Effector memory CD4-positive, alpha-beta T cell (primary cell): ENCODE data around the gene CENATAC.
A peak's percentile ranks its signal among the peaks of the same experiment; 100 is the strongest.

Experiments
- DNase-seq, 3 donors: peaks; one replicate each; pipeline ENCODE4 v3.0.0-alpha.2; 2020
- H3K27ac ChIP-seq: 2 replicates; pipeline ENCODE4 v1.7.0; 2013; ENCODE audit warnings: mild to moderate bottlenecking, low read length, moderate library complexity; ENCODE audit not compliant: insufficient read depth, poor library complexity, severe bottlenecking
- H3K27me3 ChIP-seq: replicated peaks from 2 replicates; pipeline ENCODE4 v1.7.0; 2013; ENCODE audit warnings: mild to moderate bottlenecking, low read length; ENCODE audit not compliant: insufficient read depth, control insufficient read depth, poor library complexity, severe bottlenecking
- H3K36me3 ChIP-seq: 2 replicates; pipeline ENCODE4 v1.7.0; 2013; ENCODE audit warnings: mild to moderate bottlenecking, low read length, moderate library complexity; ENCODE audit not compliant: control insufficient read depth, insufficient read depth
- H3K4me1 ChIP-seq: 2 replicates; pipeline ENCODE4 v1.7.0; 2013; ENCODE audit warnings: low read length, mild to moderate bottlenecking; ENCODE audit not compliant: control insufficient read depth, insufficient read depth, poor library complexity, severe bottlenecking
- H3K4me3 ChIP-seq: 2 replicates; pipeline ENCODE4 v1.7.0; 2013; ENCODE audit warnings: low read length, low read depth, mild to moderate bottlenecking; ENCODE audit not compliant: insufficient read depth, poor library complexity, severe bottlenecking
- H3K9me3 ChIP-seq: 2 replicates; pipeline ENCODE4 v1.7.0; 2013; ENCODE audit warnings: mild to moderate bottlenecking, low read length, moderate library complexity; ENCODE audit not compliant: control insufficient read depth

CENATAC gene

DNA sequence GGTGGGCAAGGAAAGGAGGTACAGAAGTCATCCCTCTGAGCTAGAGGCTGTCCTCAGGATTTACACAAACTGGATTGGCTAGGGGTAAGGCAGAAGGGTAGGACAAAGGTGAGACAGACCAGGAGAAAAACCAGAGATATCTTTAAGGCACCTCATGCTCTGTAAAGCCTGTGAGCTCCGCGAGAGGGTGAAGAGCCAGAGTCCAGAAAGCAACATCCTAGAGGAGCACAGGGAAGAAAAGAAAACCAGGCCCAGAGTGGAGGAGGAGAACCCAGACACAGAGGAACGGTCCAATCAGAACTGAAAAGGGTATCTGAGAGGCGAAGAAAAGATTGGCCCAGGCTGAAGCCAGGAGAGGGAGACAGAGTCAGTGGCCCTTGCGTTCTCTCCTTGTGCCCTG, 27.6 kb downstream of the CENATAC start:
- H3K4me3 ChIP-seq, result no peak overlapping the region
- peaks cover 23% of the 10 kb centered on the region for H3K4me1 ChIP-seq
- no peak overlapping the region for H3K27ac ChIP-seq
- no peaks in the 10 kb centered on the region for H3K27me3 ChIP-seq
- H3K36me3 ChIP-seq, result peaks cover 49% of the 10 kb centered on the region
- H3K9me3 ChIP-seq, result no peaks in the 10 kb centered on the region
- no peak for DNase-seq

DNA sequence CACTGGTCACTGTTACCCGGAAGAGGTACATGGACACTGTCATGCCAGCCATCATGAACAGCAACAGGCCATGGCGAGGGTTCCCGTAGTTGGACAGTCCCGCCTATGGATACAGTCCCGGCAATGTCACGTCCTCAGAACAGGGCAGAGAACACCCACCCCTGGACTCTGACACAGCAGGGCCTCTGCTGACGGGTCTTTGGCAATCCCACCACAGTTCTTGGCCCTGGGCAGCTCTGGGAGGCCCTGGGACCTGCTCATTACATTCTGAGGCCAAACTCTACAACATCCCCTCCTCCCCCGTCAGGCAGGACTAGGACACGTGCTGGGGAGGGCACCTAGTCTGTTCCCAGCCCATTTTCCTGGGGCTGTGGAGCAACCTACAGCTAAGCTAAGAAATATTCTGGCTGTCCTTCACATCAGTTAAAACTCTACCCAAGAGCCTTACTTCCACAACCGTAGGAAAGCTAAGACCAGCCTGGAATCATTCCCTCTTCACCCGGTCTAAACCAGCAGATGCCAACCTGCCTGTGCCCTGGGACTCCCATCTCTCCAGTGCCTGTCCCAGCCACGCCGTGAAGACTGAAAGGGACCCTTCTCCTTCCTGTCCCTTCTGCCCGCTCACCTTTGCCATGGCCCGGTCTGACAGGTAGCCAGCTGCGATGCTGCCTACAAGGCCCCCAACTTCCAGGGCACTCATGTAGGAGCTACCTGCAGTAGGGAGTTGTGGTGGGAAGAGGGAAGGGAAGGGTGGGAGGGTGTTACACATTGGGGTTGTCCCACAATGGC, 28.2 kb downstream of the CENATAC start:
- peaks cover 48% of the 10 kb centered on the region for H3K36me3 ChIP-seq

DNA sequence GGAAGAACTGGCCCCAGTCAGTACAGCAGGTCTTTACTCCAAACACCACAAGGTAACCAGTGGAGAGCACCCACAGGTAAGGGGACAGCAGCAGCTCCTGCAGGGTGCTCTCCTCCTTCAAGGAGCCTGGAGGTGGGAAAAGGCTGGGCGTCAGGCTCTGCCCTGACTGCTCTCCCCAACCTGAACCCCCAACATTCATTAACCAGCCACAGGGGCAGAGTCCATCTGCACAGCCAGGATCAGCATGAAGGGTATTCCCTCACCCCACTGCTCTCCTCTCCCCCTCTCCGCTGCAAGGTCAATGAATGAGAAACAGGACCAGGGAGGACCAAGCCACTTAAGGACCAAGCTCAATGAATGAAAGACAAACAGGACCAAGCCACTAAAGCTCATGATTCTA, 29.0 kb downstream of the CENATAC start:
- Histone ChIP-seq H3K4me3 (no peak overlapping the region), H3K27me3 (no peaks in the 10 kb centered on the region), H3K27ac (no peak overlapping the region), H3K36me3 (peaks cover 40% of the 10 kb centered on the region), H3K4me1 (peaks cover 18% of the 10 kb centered on the region), H3K9me3 (no peaks in the 10 kb centered on the region)
- DNase-seq, result no peak

More for the DNA sequence above, 28.2 kb downstream of the CENATAC start:
- no peak for DNase-seq
- Histone ChIP-seq H3K27ac (no peak overlapping the region), H3K9me3 (no peaks in the 10 kb centered on the region), H3K4me1 (peaks cover 22% of the 10 kb centered on the region), H3K4me3 (no peak overlapping the region), H3K27me3 (no peaks in the 10 kb centered on the region)

DNA sequence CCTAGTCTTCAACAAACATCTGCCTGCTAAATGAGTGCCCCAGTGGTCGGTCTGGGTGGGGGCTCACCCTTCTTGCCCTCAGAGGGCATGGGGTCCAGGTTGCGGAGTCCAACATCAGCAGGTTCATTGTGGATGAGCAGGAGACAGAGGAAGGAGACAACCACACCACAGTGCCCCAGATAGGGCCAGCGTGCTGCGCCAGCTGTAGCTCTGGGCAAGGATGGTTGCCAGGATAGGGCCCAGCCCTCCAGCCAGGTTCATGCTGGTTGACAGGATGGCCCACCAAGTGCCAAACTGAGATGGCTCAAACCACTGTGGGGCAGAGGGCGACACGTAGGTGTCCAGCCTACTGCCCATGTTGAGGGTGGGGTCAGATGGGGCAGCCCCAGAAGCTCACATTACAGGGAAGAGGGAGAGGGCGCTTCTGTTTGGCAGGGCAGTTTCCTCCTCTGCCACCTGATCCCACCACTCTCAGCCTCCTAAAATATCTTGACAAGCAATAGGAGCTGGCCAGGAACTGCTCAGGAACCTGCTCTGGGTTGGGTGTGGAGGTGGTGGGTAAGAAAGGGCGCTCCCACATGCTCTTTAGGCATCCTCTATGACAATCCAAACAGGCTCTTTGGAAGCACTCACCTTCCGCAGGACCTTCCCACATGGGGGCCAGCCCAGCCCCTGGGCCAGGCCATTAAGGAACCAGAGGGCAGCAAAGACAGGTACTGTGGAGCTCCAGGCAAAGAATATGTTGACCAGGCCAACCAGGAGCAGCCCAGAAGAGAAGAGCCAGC, 29.8 kb downstream of the CENATAC start:
- Histone ChIP-seq H3K9me3 (no peaks in the 10 kb centered on the region), H3K4me1 (peaks cover 18% of the 10 kb centered on the region), H3K27ac (no peak overlapping the region), H3K4me3 (no peak overlapping the region), H3K27me3 (no peaks in the 10 kb centered on the region), H3K36me3 (peaks cover 32% of the 10 kb centered on the region)
- DNase-seq, result no peak

DNA sequence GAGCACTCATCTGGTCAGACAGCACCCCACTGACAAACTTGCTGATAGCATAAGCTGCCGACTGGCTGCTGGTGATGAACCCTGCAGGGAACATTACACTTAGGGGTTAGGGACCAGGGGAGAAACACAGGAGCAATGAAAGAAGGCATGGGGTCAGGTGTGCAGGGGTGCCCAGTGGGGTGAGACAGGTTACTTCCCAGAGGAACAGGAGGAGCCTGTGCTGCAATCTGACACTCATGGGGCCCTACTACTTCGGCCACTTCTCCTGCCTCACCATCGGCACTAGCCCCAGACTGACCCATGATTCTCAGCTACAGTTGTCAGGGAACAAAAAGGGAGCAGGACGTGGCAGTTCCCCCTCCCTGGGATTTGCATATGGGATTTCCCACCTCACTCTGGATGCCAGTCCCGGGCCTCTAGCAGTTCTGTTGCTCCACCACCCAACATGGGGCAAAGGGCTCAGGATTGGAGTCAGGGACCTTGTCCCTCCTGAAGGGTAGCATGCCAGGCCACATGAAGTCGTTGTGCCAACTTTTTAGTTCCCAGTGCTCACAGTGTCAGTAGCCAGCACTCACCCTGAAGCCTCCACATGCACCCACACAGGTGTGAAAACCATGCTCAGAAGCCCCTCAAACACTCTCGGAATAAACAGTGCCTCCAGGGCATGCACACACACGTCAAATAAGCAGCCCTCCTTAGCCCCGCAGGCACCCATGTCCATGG, 30.6 kb downstream of the CENATAC start:
- H3K36me3 ChIP-seq, result peaks cover 28% of the 10 kb centered on the region
- H3K27me3 ChIP-seq, result no peaks in the 10 kb centered on the region
- H3K4me3 ChIP-seq, result no peak overlapping the region
- no peak overlapping the region for H3K27ac ChIP-seq
- H3K4me1 ChIP-seq, result peaks cover 18% of the 10 kb centered on the region
- DNase-seq, result no peak
- H3K9me3 ChIP-seq, result no peaks in the 10 kb centered on the region

DNA sequence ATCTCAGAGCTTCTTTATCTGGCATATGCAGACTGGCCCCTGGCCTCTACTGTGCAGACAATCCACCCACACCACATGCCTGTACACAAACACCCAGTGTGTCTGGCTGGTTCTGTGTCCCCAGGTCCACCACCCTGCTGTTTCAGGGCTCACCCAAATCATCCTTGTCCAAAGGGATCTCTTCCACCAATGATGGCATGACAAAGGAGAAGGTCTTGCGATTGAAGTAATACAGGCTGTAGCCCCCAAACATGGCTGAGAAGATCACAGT, 31.1 kb downstream of the CENATAC start:
- Histone ChIP-seq H3K4me3 (no peak overlapping the region), H3K36me3 (peaks cover 24% of the 10 kb centered on the region), H3K27ac (no peak overlapping the region), H3K9me3 (no peaks in the 10 kb centered on the region), H3K4me1 (peaks cover 18% of the 10 kb centered on the region), H3K27me3 (no peaks in the 10 kb centered on the region)
- DNase-seq, result no peak

DNA sequence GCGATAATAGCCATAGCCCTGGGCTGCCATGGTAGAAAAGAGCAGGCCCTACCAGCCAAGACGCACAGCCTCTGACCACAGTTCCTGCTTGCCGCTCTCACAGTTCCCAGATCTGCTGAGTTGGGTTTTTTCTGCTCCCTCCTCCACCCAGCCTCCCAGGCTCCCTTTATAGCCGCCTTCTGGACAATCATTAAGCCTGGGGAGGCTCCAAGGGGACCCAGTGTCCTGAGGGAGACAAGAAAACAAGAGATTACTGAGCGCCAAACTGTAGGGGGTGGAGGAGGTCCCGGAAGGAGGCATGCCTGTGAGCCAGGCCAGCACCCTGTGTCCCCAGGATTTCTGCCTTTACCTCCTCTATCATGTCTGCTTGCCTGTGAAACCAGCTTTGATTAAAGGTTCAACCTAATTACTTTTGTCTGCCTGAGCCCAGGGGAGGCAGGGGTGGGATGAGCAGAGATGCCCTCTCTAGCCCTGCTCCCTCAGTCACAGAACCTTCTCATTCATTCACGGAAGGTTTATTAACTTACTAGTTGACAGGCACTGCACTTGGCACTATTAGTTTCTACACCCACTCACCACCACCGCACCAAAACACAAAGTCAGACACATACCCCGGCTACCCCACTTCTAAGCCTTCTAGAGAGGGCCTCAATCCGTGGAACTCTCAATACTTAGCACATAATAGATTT, 31.5 kb downstream of the CENATAC start:
- no peaks in the 10 kb centered on the region for H3K9me3 ChIP-seq

DNA sequence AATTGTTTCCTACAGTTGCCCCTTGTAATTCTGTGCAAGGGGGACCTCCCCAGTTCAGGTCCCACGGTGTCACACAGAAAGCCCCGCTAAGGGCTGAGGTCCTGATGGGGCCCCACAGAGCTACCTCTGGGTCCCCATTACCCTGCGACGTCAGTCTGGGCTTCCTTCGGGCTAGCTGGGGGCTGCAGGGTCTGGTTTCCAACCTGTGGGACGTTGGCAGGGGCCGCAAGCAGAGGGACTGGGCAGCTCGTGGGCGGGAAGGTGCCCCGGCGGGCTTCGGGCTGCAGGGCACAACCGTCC, 32.0 kb downstream of the CENATAC start:
- DNase-seq, result no peak
- no peaks in the 10 kb centered on the region for H3K27me3 ChIP-seq
- H3K4me3 ChIP-seq, result peak overlapping the region; percentile 79
- H3K27ac ChIP-seq, result peak overlapping the region; percentile 85
- peaks cover 18% of the 10 kb centered on the region for H3K4me1 ChIP-seq
- H3K36me3 ChIP-seq, result peaks cover 14% of the 10 kb centered on the region
- no peaks in the 10 kb centered on the region for H3K9me3 ChIP-seq

More for the DNA sequence above, 31.5 kb downstream of the CENATAC start:
- DNase-seq, result no peak
- Histone ChIP-seq H3K27ac (peak overlapping the region; percentile 85), H3K27me3 (no peaks in the 10 kb centered on the region), H3K4me3 (peak overlapping the region; percentile 79), H3K4me1 (peaks cover 18% of the 10 kb centered on the region), H3K36me3 (peaks cover 19% of the 10 kb centered on the region)

DNA sequence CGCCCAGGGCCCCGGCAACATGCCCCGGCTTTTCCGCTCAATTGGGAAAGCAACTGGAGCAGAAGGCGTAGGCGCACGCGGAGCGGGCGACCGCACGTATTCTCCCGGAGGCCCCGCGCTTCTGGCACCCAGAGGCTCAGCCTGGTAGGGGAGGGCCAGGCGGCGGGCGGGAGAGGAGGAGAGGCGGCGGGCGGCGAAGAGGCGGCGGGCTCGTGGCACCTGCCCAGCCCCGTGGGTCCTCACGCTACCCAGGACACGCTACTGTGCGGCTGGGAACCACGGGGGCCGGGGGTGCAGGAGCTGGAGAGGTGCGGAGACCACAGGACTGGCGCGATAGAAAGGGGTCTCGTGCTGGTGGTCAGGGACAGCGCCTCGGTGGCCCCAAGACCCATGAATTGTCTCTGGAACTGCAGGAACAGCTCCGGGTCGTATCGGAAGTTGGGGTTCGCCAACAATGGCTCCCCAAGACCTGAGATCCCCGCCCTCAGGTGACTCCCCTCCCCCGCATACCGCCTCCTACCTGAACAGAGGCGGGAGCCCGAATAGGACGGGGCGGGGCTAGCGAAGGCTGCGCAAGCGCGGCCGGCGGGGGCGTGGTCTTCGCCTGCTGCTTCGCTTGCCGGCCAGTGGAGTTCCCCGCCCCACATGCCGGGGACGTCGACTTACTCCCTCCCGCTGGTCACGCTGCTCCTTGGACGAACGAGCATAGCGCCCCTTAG, 32.5 kb downstream of the CENATAC start, which contains the start of gene SLC37A4:
Gene SLC37A4 (minus strand): TSS at position 549 of the 719 bp plus-strand sequence.
- peaks cover 9% of the 10 kb centered on the region for H3K36me3 ChIP-seq
- peak within 1 kb of the TSS; percentile 79 for H3K4me3 ChIP-seq
- H3K27me3 ChIP-seq, result no peaks in the 10 kb centered on the region
- H3K9me3 ChIP-seq, result no peaks in the 10 kb centered on the region
- peaks cover 18% of the 10 kb centered on the region for H3K4me1 ChIP-seq
- H3K27ac ChIP-seq, result peak within 1 kb of the TSS; percentile 85
- DNase-seq, result peak; percentile 98 to 99 (median 99)
